HG03103 (cell line): Measurements from ENCODE around the gene ANK2.
"Not testable (repeated sequence)": the region's sequence is repeated elsewhere in the genome, so short reads cannot be mapped to it uniquely, and the experiment has no call there.

Source experiments
- ATAC-seq: cut with Tn5 transposase; IDR thresholded peaks from one replicate; pipeline ENCODE4 v1.9.1; 2021; ENCODE audit warnings: low read depth; ENCODE audit not compliant: unreplicated experiment

ANK2 gene

DNA sequence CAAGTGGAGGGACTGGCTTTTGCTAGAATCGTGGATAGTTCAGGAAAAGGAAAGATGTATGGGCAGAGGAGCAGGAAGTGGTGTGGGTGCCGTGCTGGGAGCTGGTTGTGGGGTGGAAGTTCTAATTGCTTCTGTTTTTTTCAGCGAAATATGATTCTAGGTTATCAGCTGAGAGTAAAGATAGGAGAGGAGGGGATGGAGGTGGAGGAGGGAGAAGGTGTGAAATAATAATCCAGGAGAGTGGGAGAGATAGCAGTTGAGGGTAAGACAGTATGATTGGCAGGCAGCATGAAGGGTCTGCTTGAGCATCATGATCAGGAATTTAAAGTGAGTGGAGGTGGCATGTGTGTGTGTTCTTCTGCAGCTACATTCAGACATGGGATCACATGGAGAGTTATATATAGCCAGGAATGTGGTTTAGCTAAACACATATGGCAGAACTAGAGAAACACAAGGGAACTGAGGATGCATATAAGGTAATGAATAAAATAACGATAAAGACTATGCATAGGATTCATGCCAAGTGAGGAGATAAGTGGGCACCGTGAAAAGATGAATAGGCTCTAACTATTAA lies 133.7 kb downstream of the ANK2 start:
- ATAC-seq = no peak

DNA sequence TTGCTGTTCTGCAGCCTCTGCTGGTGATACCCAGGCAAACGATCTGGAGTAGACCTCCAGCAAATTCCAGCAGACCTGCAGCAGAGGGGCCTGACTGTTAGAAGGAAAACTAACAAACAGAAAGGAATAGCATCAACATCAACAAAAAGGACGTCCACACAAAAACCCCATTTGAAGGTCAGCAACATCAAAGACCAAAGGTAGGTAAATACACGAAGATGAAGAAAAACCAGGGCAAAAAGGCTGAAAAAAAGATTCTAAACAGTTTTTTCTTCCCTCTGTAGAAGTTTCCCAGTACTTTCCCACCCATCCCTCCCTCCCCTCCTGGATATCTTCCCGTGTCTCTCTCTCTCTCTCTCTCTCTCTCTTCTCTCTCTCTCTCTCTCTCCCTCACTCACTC lies 136.8 kb downstream of the ANK2 start:
- not testable (repeated sequence) for ATAC-seq

GRCh38 chr4:113186913-113187312 lies 137.5 kb downstream of the ANK2 start:
- no peak for ATAC-seq

- ATAC-seq = no peak
Measured at GRCh38 chr4:113187358-113187757, 137.9 kb downstream of the ANK2 start.

GRCh38 chr4:113189546-113189945 lies 140.1 kb downstream of the ANK2 start:
- ATAC-seq = no peak

DNA sequence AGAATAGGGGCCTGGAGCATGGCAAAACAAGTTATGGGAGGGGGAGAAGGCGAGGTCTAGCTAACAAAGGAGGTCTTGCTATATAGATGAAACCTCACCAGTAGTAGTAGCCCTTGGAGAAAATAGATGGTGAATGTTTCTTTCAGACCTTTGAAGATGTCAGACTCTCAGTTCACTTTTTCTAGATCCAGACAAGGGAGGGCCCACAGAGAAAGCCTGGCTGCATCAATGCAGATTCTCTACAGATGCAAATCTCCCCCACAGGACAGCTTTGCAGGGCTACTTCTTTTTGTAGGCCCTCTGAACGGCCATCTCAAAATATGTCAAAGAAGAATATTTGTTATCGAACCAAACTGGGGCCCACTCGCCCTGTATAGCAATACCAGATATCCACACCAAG lies 159.7 kb downstream of the ANK2 start:
- ATAC-seq = no peak

DNA sequence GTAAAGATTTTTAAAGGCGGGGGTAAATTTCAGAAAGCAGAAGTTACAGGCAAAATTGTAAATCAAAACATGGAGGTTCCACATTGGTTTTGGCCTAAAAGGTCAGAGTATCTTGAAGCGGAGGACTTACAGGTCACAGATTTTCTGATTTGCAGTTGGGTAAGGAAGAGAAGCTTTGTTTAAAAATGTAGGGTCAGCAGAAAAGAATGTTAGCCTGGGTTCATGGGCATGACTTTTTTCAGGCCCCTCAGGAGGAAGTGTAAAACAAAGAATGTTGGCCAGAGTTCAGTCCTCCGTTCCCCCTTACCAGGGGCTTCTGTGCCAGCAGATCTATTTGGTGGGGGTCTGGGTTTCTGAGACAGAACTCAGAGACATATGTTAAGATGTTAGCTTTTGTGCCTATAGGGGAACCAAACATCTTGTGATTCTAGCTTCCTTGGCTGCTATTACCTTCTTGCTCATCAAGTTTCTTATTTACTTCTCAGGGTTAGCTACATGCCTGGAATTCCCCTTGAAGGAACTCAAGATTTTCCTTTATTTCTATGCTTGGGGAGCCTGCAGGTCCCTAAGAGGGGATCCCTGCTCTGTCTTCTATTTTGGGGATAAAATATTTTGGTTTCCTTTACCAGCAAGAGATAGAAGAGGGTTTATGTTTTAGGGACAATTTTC lies 160.3 kb downstream of the ANK2 start:
- no peak for ATAC-seq

DNA sequence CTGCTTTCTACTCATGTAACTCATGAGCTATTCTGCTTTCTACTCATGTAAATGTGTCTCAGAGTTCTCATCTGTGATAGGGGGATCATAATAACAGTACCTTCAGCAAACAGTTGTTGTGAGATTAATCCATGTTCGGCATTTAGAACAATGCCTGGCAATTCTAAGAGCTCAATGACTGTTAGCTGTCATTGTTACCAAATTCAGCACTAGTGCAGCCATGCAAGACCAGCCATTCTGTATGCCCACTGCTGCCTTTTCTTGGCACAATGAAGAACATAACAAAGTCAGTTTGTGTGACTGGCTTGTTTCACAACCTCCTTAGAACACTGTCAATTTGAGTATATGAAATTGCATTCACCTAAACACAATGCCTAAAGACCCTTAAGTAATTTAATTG lies 163.2 kb downstream of the ANK2 start:
- no peak for ATAC-seq

DNA sequence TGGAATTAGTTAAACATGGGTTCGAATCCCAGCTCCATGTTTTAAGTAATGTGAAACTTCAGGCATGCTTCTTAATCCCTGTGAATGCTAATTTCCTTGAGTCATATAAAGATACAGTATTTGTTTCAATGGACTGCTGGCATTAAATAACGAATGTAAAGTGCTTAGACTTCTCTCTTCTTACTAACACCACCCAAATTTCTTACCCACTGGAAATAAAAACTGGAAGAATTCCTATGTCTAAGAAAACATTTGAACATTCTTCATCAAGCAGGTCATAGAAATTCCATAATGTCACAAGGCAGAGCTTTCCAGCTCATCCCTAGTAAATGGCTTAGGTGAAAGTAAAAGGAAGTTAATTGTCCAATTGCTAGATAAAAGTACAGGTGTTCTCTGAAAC lies 172.5 kb downstream of the ANK2 start:
- no peak for ATAC-seq

DNA sequence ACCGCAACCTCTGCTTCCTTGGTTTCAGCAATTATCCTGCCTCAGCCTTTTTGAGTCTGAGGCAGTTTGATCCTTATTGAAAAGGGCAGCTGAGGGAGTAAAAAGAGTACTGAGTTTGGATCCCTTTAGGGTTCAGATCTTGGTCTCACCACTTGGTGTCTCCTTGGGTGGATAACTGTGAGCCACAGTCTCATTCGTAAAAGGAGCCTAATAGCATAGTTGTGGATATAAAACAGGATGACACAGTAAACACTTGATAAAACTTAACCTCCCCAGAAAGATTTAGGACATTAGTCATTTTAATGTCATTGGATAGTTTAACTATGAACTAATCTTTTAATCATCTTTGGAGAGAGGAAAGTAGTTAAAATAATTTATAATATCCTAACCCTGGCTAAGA lies 173.0 kb downstream of the ANK2 start:
- no peak for ATAC-seq

DNA sequence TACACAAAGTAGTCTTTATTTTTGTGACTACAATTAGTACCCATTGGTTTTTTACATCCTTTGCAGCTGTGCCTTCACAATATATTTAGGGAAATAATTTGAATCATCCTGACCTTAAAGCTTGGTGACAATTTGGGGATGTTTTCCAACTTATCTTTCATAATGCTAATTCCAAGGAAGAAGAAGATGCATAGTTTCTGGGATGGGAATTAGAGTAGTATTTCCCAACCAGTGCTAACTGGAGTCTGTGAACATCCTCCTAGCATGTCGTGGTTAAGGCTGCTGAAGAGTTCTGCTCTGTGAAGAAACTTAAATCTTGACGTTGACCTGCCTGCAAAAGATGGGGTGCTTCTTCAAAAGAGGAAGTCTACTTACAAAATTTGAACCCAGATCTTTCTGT lies 173.5 kb downstream of the ANK2 start:
- no peak for ATAC-seq

GRCh38 chr4:113232194-113232593 lies 182.7 kb downstream of the ANK2 start:
- no peak for ATAC-seq

DNA sequence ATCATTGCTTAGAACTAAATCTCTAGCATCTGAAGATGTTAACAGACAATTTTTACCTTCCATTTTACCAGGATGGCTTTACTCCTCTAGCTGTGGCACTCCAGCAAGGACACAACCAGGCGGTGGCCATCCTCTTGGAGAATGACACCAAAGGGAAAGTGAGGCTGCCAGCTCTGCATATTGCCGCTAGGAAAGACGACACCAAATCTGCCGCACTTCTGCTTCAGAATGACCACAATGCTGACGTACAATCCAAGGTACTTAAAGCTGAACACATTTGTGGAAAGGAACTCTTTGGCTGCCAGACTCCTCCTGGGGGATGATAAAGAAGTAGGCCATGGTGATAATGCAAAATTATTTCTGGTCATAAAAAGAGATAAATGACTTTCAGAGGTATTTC lies 187.5 kb downstream of the ANK2 start:
- ATAC-seq = no peak

DNA sequence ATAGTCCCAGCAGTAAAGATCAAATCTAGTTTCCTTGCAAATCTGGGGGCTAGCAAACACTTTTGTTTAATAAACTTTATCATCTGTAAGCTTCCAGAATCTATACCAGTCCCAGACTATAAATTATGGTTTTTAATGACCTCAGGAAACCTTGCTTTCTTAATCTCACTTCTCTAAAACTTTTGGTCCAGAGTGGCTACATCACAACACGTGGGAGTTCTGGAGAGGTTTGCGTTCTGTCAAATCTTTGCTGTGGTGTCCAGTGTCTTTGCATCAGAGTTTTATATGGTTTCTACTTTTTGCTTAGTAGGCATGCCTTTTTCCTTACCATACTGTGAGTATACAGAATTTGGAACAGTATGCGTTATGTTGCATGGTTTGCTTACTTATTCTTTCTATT lies 193.9 kb downstream of the ANK2 start:
- no peak for ATAC-seq

DNA sequence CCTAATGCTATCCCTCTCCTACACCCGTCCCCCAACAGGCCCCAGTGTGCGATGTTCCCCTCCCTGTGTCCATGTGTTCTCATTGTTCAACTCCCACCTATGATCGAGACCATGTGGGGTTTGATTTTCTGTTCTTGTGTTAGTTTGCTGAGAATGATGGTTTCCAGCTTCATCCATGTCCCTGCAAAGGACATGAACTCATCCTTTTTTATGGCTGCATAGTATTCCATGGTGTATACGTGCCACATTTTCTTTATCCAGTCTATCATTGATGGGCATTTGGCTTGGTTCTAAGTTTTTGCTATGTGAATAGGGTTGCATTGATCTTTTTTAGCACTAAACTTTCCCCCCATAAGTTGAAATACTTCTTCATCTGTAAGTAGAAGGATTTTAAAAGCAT lies 195.3 kb downstream of the ANK2 start:
- ATAC-seq = not testable (repeated sequence)

- no peak for ATAC-seq
Measured at GRCh38 chr4:113248320-113248719, 198.9 kb downstream of the ANK2 start.

- ATAC-seq = no peak
Measured at GRCh38 chr4:113255628-113256027, 206.2 kb downstream of the ANK2 start.

GRCh38 chr4:113256946-113257345 lies 207.5 kb downstream of the ANK2 start:
- no peak for ATAC-seq

- no peak for ATAC-seq
Measured at GRCh38 chr4:113260688-113261087, 211.2 kb downstream of the ANK2 start.

- no peak for ATAC-seq
Measured at GRCh38 chr4:113263274-113263673, 213.8 kb downstream of the ANK2 start.

GRCh38 chr4:113270520-113271319 lies 221.3 kb downstream of the ANK2 start:
- ATAC-seq = no peak

GRCh38 chr4:113272523-113272922 lies 223.1 kb downstream of the ANK2 start:
- ATAC-seq = no peak
